Astrocyte of the cerebellum (primary cell): ENCODE results near the gene PRELID3B.

ENCODE experiments used
- DNase-seq: peaks from one replicate; pipeline ENCODE4 v3.0.0-alpha.2; 2011; ENCODE audit warnings: low read depth
- H3K4me3 ChIP-seq: 2 replicates; pipeline ENCODE4 v1.5.1; 2011; ENCODE audit warnings: mild to moderate bottlenecking, low read depth, low read length, moderate library complexity
- in situ Hi-C: cut with HindIII; loops from 2 replicates; pipeline ENCODE4 v1.10.0; 2017; ENCODE audit warnings: low sequenced_read_pairs
- TF ChIP-seq, protein P1 (sequence below): IDR thresholded peaks from 2 replicates; pipeline ENCODE4 v1.5.1; 2012; ENCODE audit warnings: low read length, low read depth, moderate library complexity, mild to moderate bottlenecking; ENCODE audit errors: missing control alignments

PRELID3B gene

DNA sequence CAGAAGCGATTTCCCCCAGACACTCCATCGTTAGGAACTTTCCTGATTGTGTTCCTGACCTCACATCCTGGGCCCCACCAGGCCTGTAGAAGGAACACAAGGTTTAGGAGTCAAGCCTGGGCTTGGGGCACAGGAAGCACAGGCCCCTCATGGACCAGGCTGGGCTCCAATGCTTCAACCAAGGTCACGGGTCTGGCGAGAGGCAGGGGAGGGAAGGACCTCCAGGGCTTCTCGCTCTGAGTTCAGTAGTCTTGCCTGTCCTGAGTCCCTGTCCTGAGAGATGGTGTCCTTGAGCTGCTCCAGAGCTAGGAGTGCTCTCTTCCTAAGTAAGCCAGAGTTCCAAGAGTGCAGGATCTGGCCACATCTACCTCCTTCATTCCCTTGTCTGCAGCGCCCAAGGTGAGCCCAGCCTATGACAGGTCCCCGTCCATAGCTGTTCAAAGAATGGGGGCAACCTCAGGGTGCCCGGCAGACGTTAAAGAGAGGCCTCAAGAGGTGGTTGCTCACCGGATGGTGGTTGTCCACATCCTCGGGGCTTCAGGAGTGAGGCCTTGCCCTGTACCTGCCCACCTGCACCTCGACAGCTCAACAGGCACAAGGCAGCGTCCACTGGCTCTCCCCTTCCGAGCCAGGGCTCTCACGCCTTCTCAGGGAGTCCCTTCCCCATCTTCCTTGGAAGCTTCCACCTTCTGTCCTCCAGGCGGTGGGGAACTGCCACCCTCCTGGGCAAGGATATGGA lies 24.9 kb downstream of the PRELID3B start:
- no peak for DNase-seq
- in situ Hi-C loops, result no loop called here

GRCh38 chr20:59016795-59017492 lies 25.6 kb downstream of the PRELID3B start:
- DNase-seq, result no peak
- TF ChIP-seq, protein P1, sequence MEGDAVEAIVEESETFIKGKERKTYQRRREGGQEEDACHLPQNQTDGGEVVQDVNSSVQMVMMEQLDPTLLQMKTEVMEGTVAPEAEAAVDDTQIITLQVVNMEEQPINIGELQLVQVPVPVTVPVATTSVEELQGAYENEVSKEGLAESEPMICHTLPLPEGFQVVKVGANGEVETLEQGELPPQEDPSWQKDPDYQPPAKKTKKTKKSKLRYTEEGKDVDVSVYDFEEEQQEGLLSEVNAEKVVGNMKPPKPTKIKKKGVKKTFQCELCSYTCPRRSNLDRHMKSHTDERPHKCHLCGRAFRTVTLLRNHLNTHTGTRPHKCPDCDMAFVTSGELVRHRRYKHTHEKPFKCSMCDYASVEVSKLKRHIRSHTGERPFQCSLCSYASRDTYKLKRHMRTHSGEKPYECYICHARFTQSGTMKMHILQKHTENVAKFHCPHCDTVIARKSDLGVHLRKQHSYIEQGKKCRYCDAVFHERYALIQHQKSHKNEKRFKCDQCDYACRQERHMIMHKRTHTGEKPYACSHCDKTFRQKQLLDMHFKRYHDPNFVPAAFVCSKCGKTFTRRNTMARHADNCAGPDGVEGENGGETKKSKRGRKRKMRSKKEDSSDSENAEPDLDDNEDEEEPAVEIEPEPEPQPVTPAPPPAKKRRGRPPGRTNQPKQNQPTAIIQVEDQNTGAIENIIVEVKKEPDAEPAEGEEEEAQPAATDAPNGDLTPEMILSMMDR, result no peak
- no peak overlapping the region for H3K4me3 ChIP-seq
- in situ Hi-C loops, result no loop called here

More for the DNA sequence above, 24.9 kb downstream of the PRELID3B start:
- TF ChIP-seq, protein P1, result no peak
- H3K4me3 ChIP-seq, result no peak overlapping the region

DNA sequence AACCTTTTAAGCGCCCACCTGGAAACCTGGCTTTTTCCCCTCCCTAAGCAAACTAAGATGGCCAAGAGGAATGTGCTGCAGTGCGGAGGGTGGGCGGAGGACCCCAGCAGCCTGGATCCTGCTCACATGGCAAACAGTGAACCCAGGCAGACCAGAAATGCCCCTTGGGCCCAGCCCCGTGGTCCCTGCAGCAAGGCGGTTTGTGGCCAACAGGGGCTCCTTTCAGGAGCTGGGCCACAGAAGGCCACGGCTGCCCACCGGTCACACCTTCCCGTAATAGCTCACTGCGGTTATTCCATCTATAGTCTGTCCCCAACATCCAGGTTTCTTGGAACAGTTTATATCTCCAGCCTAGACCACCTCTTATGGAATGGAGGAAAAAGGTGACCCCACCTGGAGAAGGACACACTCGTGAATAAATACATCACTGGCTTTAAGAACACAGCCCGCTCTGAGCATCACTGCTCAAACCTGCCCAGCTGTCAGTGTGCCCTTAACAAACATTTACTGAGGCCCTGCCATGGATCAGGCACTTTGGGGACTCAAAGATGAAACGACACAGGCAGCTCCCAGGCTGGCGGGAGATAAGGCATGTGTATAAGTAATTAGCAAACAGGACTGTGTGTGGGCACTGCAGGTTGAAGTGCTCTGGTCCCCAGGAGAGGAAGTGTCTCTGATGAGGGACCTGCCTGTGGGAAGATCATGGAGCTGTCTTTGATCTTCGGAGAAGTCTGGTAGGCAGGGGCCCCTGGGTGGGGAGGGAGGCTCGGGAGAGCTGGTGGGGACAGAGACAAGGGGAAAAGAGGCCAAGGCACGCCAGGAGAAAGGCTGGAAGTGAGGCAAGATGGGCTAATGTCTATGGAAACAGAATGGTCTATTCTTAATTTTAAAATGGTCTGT lies 26.5 kb downstream of the PRELID3B start:
- TF ChIP-seq, protein P1, result no peak
- H3K4me3 ChIP-seq, result no peak overlapping the region
- DNase-seq, result no peak
- in situ Hi-C loops, result no loop called here

GRCh38 chr20:59015411-59015810 lies 27.2 kb downstream of the PRELID3B start:
- H3K4me3 ChIP-seq, result no peak overlapping the region
- in situ Hi-C loops, result no loop called here
- DNase-seq, result no peak
- TF ChIP-seq, protein P1, result no peak

DNA sequence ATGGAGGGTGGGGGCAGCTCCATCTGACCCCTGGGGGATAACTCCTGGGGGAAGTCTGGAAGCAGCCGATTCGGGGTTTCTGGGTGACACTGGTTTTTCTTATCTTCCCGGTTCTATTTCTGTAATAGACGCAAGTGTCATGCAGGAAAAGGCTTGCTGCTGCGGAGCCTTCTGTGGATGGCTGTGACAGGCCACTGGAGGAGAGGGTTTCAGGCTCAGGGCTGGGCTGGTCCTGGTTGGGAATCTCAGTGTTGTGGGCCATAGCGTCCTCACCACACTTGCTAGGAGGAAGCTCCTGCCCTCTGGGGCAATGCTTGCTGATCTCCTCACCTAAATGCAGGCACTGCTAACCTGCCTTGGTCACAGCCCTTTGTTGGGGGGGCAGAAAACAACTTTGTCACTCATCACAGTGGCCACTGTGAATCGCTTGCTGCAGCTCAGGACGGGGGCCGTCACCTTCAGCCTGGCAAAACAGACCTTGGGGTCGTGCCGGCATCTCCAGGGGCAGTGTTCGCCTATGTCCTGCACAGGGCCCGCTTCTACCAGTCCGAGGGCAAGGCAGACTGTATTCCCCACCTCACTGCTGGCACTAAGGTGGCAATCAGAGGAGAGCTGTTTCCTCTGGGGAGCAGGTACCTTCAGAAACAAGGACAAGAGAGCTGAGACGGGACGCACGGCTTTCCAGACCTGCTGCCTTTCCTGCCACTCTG lies 27.8 kb downstream of the PRELID3B start:
- in situ Hi-C loops, result no loop called here
- TF ChIP-seq, protein P1, result no peak
- H3K4me3 ChIP-seq, result no peak overlapping the region
- DNase-seq, result no peak
